8988T (cell line): ENCODE measurements around the gene CIROP.

ENCODE experiments used
- DNase-seq: peaks from one replicate; pipeline ENCODE4 v3.0.0; 2011

The CIROP gene

DNA sequence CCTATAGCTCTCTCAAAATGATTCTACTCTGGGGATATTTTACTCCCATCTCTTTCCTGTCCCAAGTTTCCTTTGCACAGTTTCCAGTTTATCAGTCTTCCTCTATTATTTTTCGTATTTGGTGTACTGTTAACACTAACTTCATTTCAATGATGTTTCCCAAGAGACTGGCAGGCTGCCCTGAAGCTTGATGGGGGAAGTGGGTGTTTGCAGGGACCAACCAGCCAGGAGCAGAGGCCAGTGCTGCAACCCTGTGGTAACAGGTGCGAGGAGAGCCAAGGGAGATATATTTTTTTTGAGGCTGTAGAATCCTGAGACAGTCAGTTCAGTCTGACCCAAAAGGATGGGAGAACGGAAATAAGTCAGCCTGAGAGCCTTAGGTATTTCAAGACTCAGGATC, 26.1 kb upstream of the CIROP start:
- DNase-seq: no peak

DNA sequence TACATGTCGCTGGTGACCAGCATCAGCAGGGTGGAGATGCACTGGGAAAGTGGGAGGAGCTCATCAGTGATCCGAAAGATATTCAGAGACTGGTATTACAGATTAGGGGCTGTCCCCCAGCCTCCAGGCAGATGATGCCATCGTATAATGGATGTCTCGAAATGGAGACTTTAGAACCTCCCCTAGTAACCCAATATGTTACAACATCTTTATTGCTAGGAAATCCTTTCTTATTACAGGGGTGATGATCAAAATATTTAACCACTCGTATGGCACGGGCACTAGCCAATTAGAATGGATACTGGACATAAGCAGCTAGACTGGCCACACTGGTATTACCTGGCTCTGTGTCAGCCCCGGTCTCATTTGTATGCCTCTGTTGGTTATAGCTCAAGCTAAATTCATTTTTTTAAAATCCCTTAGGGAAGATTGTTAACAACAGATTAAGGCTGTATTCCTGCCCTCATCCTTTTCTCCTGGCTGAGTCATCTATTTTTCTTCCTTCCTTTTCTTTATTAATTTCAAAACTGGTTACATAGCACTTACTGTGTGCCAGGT, 25.0 kb upstream of the CIROP start:
- no peak for DNase-seq

DNA sequence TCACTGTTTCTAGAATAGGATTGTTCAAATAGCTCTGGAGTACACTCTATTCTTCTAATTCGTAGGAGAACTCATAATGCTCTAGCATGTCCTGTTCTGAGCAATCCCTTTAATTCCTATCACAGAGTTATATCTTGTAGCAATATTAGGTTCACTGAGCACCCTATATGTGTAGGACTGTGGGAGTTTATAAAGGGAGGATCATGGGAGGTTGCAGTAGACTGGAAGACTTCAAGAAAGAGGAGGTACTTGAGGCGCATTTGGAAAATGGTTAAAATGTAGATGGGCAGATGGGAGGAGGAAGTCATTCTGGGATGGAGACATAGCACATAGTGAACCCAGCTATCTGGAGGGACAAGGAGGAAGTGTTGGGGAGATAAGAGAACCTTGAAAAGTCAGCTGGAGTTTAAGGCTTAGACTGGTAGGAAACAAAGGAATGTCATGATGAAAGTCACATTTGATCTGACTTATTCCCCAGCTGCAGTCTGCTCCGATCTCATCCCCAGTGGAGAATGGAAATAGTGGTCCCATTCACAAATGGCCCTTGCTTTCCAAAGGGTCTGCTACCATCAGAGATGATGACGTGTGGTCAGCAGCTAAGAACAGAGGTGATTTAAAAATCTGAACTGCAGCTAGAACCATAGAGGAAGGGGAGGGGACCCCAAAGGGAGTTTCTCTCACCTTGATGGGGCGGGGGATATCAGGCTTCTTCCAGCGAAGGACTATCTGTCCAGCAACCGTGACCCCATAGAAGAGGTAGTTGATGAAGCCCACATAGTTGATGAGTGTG, 24.4 kb upstream of the CIROP start:
- no peak for DNase-seq

DNA sequence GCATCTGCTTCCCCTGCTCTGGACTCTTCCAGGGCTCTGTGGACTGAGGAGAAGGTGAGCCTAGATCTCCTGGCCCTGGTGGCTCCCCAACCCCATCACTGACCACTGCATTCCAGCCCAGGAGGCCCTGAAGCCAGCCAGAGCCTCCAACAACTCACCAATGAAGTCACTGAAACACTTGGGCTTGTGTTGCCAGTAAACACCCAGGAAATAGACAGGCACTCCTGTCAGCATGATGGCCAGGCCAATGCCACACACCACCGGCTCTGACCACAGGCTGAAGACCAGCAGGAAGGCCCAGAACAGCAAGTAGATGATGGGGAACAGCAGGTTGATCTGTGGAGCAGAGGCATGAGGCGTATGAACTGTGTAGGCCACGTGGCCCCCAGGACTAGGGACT, 23.1 kb upstream of the CIROP start:
- DNase-seq: no peak

DNA sequence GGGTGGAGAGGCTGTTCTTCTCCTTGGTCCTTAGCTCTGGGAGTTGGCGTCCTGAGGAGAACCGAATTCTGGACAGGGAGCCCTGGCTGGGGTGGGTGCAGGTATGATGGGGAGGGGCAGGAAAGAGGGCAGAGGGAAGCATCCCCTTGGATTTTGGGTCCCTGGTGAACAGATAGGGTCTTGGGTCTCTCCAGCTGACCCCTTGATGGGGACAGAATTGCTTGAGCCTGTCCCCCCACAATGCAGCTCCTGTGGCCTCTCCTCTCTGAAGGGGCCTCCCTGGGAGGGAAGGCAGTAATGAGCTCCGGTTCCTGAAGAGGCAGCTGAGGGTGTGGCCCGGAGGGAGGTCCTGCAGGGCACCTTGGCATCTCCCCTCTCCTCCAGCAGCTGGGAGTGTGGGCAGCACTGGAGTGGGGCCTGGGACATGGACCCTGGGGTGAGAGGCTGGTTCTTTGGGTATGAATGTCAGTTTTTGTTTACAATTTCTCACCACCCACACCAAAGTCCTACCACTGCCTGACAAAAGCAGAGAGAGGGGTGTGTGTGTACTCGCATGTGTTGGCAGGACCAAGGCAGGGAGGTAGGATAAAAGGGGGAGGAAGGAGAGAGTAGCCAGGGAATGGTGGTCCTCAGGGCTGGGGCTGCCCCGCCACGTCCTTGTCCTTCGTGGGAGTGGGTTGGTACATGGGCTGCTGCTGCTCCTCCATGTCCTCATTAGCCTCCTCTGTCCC, 21.9 kb upstream of the CIROP start:
- no peak for DNase-seq

DNA sequence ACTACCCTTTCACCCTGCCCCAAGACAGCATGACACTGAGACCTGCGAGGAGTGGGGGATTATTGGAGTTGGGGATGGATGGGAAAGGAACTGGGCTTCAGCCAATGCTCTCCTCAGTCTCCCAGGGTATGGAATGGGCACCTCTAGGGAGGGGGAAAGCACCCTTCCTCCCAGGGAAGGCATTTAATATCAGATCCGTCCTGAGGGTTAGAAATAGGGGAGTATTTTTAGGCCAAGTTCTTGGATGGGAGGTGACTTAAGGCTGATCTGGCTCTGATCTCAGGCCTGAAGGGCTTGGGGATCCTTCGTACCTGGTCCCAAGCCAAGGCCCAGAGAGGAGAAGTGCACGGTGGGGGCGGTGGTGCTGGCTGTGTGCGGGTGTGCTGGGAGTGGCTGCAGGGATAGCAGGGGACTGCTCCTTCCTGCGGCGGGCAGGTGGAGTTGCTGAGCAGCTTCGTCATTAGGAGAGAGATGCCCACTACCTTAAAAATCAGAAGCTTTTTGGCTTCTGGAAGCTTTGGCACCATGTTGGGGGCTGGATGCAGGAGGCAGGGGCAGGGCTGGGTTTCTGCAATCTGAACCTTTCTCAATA, 21.2 kb upstream of the CIROP start:
- no peak for DNase-seq

DNA sequence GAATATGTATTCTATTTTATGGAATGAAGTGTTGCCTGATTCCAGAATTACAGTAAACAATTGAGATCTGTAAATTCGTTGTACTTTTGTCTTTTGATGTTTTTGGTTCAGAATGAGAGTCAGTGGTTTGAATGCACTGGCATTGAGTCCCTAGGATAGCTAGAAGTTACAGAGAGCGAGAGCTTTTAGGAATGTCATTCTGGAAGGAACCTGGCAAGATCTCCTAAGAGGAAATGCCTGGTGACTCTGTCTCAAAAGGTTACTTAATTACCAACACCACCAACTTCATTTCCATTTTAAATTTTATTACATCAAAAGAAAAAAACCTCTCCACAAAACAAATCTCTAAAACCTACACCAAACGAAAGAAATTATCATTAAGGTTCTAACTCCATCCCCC, 20.2 kb upstream of the CIROP start:
- DNase-seq: no peak

DNA sequence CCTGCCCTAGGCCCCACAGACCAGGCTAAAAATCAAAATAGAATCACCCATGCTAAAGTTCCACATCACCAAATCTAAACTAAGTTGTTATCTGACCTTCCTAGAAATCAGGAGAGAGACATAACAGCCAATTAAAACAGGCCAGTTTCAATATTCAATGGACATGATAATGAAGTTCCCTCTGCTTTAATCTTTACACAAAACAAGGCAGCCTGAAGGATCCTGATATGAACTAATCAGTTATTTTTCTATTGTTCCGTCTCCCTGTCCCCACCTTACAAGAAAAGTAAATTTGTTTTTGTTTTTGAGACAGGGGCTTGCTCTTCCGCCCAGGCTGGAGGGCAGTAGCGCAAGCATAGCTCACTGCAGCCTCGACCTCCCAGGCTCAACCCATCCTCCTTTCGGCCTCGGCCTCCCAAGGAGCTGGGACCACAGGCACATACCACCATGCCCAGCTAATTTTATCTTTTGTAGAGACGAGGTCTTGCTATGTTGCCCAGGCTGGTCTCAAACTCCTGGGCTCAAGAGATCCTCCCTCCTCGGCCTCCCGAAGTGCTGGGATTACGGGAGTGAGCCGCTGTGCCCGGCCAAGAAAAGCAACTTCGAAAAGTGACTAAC, 19.7 kb upstream of the CIROP start:
- DNase-seq: no peak

DNA sequence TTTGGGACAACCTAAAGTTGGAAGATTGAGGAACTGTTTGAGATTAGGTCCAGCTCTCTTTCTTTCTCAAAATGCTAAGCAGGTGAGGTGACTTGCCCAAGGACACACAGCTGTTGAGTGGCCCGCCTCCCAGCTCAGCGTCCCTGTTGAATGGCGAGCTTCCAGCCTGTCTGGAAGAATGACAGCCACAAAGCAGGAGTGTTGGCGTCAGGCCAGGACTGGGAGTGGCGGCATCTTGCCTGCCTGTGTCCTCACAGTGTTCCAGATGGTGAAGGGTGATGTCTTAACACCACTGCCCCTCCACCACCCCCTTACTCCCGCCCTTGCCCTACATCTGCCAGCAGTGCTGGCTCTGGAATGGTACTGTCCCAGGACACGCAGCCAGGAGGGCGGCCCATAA, 18.6 kb upstream of the CIROP start:
- DNase-seq: no peak

DNA sequence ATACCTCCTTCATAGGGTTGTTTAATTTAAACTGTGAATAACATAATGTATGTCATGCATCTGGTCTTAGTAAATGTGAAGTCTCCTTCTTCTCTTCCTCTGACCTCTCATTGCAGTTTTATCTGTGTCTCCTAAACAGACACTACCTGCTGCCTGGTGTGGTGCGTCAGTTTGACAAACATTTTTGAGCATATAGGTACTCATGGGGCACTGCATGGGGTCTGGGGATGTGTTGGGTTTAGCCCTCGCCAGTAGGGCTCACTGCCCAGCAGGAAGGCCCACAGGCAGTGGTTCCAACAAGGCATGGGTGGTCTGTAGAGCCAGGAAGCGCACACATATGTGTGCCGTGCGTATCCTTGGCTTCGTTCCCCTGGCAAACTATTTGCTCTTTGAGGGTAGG, 17.3 kb upstream of the CIROP start:
- DNase-seq: no peak

DNA sequence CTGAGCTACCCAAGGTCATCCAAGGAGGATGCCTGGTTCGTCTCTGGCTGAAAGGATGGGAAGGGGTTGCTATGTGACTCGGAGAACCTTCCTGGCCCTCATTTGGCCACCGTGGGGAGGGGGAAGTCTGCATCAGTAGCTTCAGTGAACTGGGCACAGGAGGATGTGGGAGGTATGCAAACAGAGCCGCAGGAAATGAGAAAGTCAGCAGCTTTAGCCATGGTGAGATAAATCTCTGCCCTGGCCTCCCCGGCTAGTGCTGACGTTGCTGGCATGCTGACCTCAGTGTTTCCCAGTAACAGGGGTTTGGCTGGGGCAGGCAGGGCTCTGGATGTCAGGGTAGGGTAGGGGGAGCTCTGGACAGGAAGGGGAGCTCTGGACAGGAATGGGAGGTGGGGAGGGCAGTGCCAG, 16.6 kb upstream of the CIROP start:
- no peak for DNase-seq

DNA sequence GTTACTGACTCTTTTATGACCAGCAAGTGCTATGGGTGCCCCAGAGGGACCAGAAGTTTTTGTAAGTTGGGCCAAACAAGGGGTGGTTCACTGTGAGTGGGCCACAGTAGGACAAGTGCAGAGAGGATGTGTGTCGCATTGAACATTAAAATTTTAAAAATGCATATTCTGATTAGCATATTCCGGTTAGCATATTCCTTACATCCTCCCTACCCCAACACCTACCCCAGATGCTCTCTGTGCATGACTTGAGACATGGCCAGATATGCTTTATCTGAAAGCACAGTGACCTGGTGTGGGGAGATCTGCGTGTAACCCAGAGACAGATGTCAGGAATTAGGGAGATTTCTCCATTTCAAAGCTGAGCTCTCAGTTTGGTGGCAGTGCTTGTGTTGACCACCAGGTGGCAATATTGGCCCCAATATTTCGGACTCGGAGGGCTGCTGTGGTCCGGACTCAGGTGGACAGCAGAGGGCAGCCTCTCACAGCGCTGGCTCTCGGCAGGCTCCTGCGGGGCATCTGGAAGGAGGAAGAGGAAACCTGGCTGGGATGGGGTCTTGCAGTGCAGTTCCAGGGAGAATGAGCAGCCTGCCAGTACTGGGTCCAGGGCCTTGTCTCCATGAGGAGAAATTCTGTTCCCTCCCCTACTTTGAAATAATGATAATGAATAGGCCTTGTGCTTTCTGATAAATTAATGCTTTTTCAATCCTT, 15.9 kb upstream of the CIROP start:
- peak; percentile 80 for DNase-seq

DNA sequence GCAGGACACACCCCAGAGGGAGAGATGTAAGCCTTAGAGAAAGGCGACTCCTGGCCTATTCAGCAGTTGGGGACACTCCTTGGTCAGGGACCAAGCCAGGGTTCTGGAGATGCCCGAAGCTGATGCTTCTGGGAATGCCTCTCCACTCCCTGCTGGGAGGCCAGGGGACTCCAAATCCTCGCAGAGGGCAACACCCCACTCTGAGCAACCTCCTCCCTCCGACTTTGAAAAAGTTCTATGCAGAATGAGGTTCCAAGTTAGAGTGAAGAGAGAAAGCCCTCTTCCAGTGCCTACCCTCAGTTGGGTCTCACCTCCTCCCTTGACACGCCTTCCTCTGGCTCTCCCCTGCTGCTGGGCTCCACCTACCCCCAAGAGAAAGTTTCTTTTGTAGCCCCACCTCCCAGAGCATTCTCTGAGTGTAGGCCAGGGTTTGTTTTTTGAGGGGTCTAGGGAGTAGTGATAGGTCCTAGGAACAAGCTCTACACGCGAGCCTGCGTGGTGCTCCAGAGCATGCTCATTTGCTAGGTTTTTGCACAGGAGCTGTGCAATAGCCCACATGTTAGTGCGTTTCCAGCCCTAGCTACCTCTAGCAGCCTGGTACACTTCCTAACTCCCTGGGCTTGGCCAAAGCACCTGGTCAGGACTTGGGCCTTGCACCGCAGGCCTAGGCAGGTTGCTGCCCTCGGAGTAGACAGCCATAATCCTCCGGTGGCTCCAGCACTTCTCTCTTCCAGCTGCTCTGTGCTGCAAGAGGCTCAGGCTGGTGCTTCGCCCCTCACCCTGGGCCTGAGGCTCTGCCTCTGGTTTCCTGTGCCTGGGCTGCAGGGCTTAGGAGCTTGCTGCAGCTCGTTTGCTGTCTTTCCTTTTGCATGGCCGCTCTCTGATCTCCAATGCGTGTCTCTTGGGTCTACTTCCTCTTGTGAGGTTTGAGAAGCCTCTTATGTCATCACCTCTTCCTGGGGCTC, 14.9 kb upstream of the CIROP start:
- DNase-seq: no peak

DNA sequence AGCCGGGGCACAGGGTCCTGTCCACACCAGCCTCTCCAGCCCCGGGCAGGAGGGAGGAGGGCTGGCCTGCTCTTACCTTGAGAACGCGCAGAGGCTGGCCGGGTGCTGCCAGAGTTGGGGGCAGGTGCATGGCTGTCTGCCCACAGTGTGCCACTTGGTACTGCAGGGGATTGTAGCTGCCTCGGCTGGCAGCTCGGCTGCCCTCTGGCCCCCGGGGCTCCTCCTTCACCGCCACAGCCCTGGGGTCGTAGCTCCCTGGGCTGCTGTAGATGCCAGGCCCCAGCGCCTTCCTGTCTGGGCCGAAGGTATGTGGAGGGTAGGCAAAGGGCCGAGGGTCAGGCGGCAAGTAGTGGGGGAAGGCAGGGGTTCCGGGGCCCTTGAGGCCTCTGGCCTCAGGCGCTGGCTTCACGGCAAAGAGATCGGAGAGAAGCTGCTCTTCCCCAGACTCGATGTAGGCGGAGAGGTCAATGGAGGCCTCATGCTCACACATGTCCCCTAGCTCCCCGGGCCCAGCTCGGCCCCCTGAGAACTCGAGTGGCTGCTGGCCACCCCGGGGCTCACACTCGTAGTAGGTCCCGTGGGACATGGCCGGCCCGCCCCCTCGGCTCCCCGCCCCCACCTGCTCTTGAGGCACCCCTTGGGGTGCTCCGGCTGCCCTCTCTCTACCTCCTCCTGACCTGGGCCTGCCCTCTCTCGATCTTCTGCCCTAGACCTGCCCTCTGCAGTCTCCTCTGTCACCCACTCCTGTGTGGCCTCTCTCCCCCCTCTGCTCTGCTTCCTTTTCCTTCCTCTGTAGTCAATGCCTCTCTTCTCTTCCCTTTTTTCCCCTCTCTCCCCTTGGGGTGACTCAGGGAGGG, 13.9 kb upstream of the CIROP start, which contains the start of gene CEBPE:
CEBPE (minus strand) TSS at position 750 of the 857 bp plus-strand sequence; CDS start at position 586, 164 bp downstream.
- no peak for DNase-seq

DNA sequence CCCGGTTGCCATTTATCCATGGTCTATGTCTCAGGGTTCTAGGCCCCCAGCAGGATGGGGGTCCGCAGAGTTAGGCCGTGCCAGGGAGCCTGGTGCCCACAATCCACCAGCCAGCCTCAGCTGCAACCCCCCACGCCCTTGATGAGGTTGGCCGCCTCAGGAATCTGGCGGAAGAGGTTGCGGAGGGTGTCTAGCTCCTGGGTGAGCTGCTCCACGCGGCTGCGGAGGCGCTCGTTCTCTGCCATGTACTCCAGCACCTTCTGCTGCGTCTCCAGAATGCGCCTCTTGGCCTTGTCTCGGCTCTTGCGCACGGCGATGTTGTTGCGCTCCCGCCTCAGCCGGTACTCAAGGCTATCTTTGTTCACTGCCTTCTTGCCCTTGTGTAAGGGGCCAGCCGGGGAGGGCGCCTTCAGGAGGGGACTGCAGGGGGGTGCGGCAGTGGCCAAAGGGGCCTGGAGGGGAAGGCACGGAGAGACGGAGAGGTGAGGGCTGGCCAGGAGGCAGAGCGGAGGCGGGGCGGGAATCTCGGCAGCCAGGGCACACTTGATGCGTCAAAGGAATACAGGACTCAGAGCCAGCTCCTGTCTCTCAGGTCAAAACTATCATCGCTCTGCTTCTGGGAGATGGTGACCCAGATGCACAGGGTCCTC, 12.7 kb upstream of the CIROP start:
- no peak for DNase-seq

DNA sequence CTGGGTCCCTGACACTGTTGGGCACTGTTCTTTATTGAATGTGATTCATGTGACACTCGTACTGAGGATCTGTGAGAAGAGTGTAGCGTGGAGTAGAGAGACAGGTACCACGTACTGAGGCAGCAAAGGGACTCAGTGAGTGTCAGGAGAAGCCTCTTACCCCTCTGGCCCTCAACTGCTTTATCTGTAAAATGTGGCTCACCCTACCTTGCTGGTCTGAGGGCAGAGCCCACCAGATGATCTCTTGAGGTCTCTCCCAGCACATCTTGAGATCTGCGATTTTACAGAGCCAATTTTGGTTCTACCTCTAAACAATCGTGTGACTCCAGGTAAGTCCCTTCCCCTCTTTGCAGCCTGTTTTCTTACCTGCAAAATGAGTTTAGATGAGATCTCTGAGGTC, 11.1 kb upstream of the CIROP start:
- DNase-seq: no peak

DNA sequence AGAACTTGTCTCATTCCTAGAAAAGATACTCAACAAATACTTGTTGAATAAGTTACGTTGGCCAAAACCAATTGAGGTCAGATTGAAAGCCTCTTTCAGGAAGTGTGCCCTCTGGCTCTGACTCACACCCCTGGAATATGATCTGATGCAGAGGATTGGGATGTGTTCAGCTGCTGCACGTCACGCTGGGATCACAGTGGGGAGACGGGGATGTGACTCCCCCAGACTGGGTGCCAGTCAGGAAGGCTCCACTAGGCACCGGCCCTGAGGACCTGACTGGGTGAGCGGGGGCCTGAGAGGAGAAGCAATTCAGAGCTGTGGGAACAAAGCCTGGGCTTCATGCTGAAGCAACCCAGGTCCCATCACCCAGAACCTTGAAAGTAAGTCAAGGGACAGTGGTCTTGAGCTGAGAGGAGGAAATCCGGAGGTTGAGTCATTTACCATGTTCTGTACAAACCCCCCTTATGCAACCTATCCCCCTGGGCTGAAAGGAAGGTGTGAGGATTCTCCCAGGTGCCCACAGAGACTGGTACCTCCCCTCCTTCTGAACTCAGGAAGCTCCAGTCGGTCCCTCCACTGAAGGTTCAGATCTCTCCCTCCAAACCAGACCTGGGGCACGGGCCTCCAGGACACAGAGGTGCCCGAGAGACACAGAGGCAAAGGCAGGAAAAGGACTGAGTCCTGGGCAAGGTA, 10.4 kb upstream of the CIROP start:
- DNase-seq: peak; percentile 58

DNA sequence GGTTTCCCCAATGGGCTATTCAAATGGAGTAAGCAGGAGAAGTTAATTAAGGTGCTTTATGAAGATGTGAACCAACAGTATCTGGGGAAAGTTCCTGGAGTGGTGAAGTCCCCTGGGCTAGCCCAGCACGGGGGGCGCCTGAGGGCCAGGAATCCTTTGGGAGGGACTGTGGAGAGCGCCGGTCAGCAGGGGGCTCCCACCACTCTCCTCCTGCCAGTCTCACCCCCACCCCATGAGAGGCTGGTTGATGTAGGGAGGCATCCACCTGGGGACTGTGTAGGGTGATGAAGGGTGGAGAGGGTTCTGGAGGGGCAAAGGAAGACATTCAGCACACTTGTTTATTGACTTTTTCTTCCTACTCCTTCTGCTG, 9.9 kb upstream of the CIROP start:
- no peak for DNase-seq

DNA sequence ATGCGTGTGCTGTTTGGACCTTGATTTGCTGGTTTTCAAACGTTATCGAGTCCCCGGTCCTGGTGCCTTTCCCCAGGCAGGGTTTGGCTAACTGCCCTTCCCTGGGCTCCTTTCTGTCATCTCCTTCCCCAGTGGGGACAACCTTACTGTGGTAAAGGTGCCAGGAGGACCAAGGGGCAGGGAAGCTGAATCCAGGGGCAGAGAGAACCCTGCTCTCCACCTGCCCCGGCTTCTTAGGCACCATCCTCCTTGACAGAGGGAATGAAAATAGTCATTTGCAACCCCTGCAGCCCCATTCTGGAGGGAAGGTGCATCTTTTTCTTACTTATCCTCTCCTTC, 9.3 kb upstream of the CIROP start:
- DNase-seq: no peak
